RWPE2 (cell line): ENCODE measurements around the gene MYO10.
A peak's percentile ranks its signal among the peaks of the same experiment; 100 is the strongest.

Experiments used
- ATAC-seq: fragments of 200-7000 bp; cut with Tn5 transposase; 3 replicates; pipeline ENCODE4 v1.9.1; 2021; ENCODE audit warnings: low read depth
- DNase-seq: peaks from one replicate; pipeline ENCODE4 v3.0.0-alpha.2; 2020; ENCODE audit warnings: low spot score
- H3K27ac ChIP-seq: fragments of 450-650 bp; 2 replicates; pipeline ENCODE4 v1.5.1; 2017; ENCODE audit warnings: mild to moderate bottlenecking; ENCODE audit not compliant: poor library complexity, severe bottlenecking
- H3K27me3 ChIP-seq: fragments of 250-450 bp; sonication (Bioruptor Pico); 2 replicates; pipeline ENCODE4 v1.5.1; 2021; ENCODE audit warnings: mild to moderate bottlenecking, moderate library complexity; ENCODE audit not compliant: insufficient read depth, poor library complexity, severe bottlenecking
- H3K36me3 ChIP-seq: fragments of 250-450 bp; sonication (Bioruptor Pico); 2 replicates; pipeline ENCODE4 v1.5.1; 2020; ENCODE audit warnings: low read depth, mild to moderate bottlenecking, moderate library complexity
- H3K4me1 ChIP-seq: fragments of 250-450 bp; sonication (Bioruptor Pico); 2 replicates; pipeline ENCODE4 v1.5.1; 2021; ENCODE audit warnings: mild to moderate bottlenecking, moderate library complexity; ENCODE audit not compliant: insufficient read depth, poor library complexity, severe bottlenecking
- H3K4me3 ChIP-seq: fragments of 250-450 bp; sonication (Bioruptor Pico); 2 replicates; pipeline ENCODE4 v1.5.1; 2021; ENCODE audit warnings: mild to moderate bottlenecking, moderate library complexity; ENCODE audit not compliant: severe bottlenecking
- H3K9me3 ChIP-seq: fragments of 250-450 bp; sonication (Bioruptor Pico); 2 replicates; pipeline ENCODE4 v1.5.1; 2021; ENCODE audit warnings: mild to moderate bottlenecking, moderate library complexity; ENCODE audit not compliant: severe bottlenecking
- TF ChIP-seq, protein P1 (sequence below): fragments of 450-650 bp; IDR thresholded peaks from one replicate; pipeline ENCODE4 v1.5.1; 2017; ENCODE audit warnings: mild to moderate bottlenecking, moderate library complexity; ENCODE audit not compliant: poor library complexity, severe bottlenecking

The MYO10 gene

DNA sequence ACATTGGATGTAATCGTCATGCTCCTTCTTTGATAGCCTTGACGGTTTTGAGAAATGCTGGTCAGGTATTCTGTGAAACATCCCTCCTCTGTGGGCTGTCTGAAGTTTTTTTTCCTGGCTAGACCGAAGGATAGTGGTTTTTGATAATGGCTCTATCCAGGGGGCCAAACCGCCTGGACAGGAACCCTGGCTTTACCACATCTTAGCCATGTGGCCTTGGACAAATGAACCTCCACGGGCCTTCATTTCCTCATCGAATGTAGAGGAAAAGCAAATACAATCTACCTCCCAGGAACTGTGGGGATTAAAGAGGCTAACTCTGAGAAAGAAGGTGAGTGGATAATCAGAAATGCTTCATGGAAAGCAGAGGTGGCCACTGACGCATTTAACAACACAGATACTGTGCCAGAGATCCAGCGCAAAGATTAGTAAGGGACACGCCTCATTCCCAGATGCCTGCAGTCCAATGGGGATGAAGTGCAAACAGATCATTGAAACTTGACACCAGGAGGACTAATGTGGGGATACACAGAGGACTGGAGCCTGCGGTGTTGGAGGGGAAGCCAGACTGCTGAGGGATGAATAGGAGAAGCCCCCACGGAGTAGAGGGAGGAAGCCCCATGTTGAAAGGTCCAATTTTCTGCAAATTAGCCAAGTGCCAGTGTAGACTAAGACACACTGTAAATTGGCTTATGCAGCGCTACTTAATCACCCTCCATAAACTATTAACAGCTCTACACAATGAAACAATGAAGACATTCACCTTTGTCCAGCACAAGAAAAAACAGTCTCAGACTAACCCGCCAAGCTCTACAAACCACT is 41.6 kb downstream of the MYO10 start:
- TF ChIP-seq, protein P1, sequence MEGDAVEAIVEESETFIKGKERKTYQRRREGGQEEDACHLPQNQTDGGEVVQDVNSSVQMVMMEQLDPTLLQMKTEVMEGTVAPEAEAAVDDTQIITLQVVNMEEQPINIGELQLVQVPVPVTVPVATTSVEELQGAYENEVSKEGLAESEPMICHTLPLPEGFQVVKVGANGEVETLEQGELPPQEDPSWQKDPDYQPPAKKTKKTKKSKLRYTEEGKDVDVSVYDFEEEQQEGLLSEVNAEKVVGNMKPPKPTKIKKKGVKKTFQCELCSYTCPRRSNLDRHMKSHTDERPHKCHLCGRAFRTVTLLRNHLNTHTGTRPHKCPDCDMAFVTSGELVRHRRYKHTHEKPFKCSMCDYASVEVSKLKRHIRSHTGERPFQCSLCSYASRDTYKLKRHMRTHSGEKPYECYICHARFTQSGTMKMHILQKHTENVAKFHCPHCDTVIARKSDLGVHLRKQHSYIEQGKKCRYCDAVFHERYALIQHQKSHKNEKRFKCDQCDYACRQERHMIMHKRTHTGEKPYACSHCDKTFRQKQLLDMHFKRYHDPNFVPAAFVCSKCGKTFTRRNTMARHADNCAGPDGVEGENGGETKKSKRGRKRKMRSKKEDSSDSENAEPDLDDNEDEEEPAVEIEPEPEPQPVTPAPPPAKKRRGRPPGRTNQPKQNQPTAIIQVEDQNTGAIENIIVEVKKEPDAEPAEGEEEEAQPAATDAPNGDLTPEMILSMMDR, result no peak
- peak overlapping the region; percentile 63 for H3K27ac ChIP-seq
- ATAC-seq, result peak; percentile 92
- peaks cover 54% of the 10 kb centered on the region for H3K4me1 ChIP-seq
- no peaks in the 10 kb centered on the region for H3K36me3 ChIP-seq
- H3K27me3 ChIP-seq, result no peaks in the 10 kb centered on the region
- peak; percentile 89 for DNase-seq
- no peak overlapping the region for H3K4me3 ChIP-seq
- H3K9me3 ChIP-seq, result no peaks in the 10 kb centered on the region

DNA sequence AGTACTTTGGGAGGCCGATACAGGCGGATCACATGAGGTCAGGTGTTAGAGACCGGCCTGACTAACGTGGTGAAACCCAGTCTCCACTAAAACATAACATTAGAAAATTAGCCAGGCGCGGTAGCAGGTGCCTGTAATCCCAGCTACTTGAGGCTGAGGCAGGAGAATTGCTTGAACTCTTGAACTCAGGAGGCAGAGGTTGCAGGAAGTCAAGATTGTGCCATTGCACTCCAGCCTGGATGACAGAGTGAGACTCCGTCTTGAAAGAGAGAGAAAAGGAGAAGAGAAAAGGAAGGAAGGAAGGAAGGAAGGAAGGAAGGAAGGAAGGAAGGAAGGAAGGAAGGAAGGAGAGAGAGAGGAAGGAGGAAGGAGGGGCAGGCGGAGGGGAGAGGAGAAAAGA is 45.1 kb downstream of the MYO10 start:
- TF ChIP-seq, protein P1, result no peak
- H3K4me3 ChIP-seq, result no peak overlapping the region
- peaks cover 47% of the 10 kb centered on the region for H3K4me1 ChIP-seq
- no peak overlapping the region for H3K27ac ChIP-seq
- no peak for DNase-seq
- H3K9me3 ChIP-seq, result no peaks in the 10 kb centered on the region
- no peaks in the 10 kb centered on the region for H3K36me3 ChIP-seq
- H3K27me3 ChIP-seq, result no peaks in the 10 kb centered on the region
- ATAC-seq, result no peak

DNA sequence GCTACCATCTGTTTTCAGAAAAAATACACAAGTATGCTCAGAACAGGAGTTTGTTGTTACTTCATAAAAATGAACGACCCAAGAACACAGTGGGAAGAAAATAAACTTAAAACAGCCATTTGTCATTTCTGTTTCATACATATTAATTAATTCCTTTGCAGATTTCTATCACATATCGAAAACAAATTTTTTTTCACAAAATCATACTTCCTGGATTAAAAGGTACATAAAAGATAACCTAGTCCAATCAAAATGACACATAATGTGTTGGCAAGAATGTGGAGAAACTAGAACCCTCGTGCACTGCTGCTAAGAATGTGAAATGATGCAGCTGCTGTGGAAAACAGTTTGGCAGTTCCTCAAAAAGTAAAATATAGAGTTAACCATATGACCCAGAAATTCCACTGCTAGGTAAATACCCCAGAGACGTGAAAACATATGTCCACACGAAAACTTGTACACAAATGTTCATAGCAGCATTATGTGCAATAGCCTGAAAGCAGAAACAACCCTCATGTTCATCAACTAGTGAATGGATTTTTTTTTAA is 46.0 kb downstream of the MYO10 start:
- Histone ChIP-seq H3K4me1 (peaks cover 42% of the 10 kb centered on the region), H3K4me3 (no peak overlapping the region), H3K27ac (peak overlapping the region; percentile 31), H3K36me3 (no peaks in the 10 kb centered on the region), H3K9me3 (no peaks in the 10 kb centered on the region), H3K27me3 (no peaks in the 10 kb centered on the region)
- no peak for ATAC-seq
- DNase-seq, result no peak
- TF ChIP-seq, protein P1, result no peak

DNA sequence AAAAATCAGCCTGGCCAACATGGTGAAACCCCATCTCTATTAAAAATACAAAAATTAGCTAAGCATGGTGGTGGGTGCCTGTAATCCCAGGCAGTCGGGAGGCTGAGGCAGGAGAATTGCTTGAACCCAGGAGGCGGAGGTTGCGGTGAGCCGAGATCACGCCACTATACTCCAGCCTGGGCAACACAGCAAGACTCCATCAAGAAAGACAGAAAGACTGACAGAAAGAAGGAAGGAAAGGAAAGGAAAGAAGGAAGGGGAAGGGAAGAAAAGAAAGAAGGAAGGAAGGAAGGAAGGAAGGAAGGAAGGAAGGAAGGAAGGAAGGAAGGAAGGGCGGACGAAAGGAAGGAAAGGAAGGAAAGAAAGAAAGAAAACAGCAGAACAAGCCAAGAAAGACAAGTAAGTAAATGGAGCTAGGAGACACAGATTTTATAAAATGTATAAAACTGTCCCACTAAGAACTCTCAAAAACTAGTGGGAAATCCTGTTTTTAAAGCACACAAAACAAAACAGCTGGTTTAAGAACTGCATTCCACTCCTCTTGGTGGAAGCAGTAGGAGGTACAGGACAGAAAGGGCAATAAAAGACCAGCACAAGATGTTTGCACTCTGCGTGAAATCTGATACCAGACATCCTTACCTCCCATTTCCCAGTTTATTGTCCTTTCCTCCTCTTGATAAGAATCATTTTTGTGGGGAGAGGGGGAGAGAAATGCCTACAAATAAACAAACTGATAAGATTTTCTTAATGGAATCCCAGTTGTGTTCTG is 46.7 kb downstream of the MYO10 start:
- Histone ChIP-seq H3K27ac (peak overlapping the region; percentile 31), H3K4me3 (no peak overlapping the region), H3K9me3 (no peaks in the 10 kb centered on the region), H3K4me1 (peaks cover 42% of the 10 kb centered on the region), H3K27me3 (no peaks in the 10 kb centered on the region), H3K36me3 (no peaks in the 10 kb centered on the region)
- ATAC-seq, result peak; percentile 21; the same call in 1 of the 3 replicates
- TF ChIP-seq, protein P1, result no peak
- DNase-seq, result no peak
